ENCODE data around the gene FARS2.

DNA sequence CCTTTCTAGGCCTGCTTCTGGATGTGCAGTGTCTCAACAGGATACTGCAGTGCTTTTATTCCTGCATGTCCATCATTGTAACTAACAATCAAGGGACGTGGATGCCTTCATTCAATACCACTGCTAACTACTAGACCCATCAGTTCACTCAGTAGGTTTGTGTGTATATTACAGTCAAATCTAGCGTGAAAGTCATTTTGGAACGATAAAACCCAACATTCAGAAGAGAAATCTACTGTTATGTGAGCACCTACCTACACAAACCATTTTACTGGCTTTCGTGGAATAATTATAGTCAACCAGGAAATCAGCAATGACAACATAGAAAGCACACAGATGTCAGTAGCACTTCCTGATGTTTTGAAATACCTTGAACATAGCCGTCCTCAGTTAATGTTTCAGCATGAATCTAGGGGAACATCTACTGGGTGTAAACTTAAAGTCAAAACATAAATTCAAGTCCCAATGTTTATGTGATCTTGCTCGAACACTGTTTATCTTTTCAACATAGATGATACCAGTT lies 270.6 kb downstream of the FARS2 start:
- TF ChIP-seq, protein P1, sequence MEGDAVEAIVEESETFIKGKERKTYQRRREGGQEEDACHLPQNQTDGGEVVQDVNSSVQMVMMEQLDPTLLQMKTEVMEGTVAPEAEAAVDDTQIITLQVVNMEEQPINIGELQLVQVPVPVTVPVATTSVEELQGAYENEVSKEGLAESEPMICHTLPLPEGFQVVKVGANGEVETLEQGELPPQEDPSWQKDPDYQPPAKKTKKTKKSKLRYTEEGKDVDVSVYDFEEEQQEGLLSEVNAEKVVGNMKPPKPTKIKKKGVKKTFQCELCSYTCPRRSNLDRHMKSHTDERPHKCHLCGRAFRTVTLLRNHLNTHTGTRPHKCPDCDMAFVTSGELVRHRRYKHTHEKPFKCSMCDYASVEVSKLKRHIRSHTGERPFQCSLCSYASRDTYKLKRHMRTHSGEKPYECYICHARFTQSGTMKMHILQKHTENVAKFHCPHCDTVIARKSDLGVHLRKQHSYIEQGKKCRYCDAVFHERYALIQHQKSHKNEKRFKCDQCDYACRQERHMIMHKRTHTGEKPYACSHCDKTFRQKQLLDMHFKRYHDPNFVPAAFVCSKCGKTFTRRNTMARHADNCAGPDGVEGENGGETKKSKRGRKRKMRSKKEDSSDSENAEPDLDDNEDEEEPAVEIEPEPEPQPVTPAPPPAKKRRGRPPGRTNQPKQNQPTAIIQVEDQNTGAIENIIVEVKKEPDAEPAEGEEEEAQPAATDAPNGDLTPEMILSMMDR (IDR thresholded peaks at IDR 0.05) = no peak
- TF ChIP-seq POLR2A (IDR thresholded peaks at IDR 0.05) = no peak
